K562 (cell line): Measurements from ENCODE around the gene CMIP. TPM values are rescaled to one million over a fixed set of nuclear protein-coding genes. Genes with fewer than 3 reads are reported as not detected.

ENCODE experiments used
- BRF1 ChIP-seq: IDR thresholded peaks from 3 replicates; pipeline ENCODE4 v1.6.1; 2011; ENCODE audit warnings: borderline replicate concordance, mild to moderate bottlenecking; ENCODE audit not compliant: insufficient read length; ENCODE audit errors: extremely low read depth
- CHCHD3 ChIP-seq: fragments of 250-450 bp; sonication (Bioruptor Pico); IDR thresholded peaks from 2 replicates; pipeline ENCODE4 v2.1.2; 2022; ENCODE audit warnings: mild to moderate bottlenecking
- CREB3 ChIP-seq: fragments of 450-650 bp; conservative IDR thresholded peaks from 2 replicates; pipeline ENCODE4 v1.6.1; 2016; ENCODE audit warnings: missing genetic modification characterization, low read depth, mild to moderate bottlenecking, missing compliant biosample characterization, moderate library complexity
- DACH1 ChIP-seq: fragments of 450-650 bp; IDR thresholded peaks from 2 replicates; pipeline ENCODE4 v1.6.1; 2018; ENCODE audit not compliant: partially characterized antibody
- HIVEP1 ChIP-seq: fragments of 250-450 bp; sonication (Bioruptor Pico); IDR thresholded peaks from 2 replicates; pipeline ENCODE4 v1.4.0; 2020; ENCODE audit warnings: mild to moderate bottlenecking
- HMG20A ChIP-seq: fragments of 450-650 bp; formaldehyde crosslinking; conservative IDR thresholded peaks from 2 replicates; pipeline ENCODE4 v1.4.0; 2020; ENCODE audit warnings: mild to moderate bottlenecking, mixed read lengths
- HNRNPL ChIP-seq: fragments of 200-400 bp; formaldehyde crosslinking; IDR thresholded peaks from 2 replicates; pipeline ENCODE4 v1.6.1; 2017; ENCODE audit warnings: low read depth, mild to moderate bottlenecking, low read length
- HNRNPLL ChIP-seq: fragments of 200-400 bp; formaldehyde crosslinking; IDR thresholded peaks from 2 replicates; pipeline ENCODE4 v1.6.1; 2017; ENCODE audit warnings: low read length, low read depth, mild to moderate bottlenecking; ENCODE audit not compliant: poor library complexity, severe bottlenecking
- KDM2B ChIP-seq: fragments of 250-450 bp; sonication (Bioruptor Pico); IDR thresholded peaks from 2 replicates; pipeline ENCODE4 v1.8.0; 2021; ENCODE audit warnings: mild to moderate bottlenecking, moderate library complexity
- KLF10 ChIP-seq: fragments of 250-450 bp; sonication (Bioruptor Pico); IDR thresholded peaks from 2 replicates; pipeline ENCODE4 v1.6.1; 2021; ENCODE audit warnings: matching md5 sums
- MAFG ChIP-seq: fragments of 450-650 bp; conservative IDR thresholded peaks from 2 replicates; pipeline ENCODE4 v1.6.1; 2016; ENCODE audit warnings: missing genetic modification characterization, missing compliant biosample characterization
- MTA1 ChIP-seq: fragments of 450-650 bp; IDR thresholded peaks from 2 replicates; pipeline ENCODE4 v1.6.1; 2017; ENCODE audit warnings: borderline replicate concordance
- RFX7 ChIP-seq: fragments of 250-450 bp; sonication (Bioruptor Pico); IDR thresholded peaks from 2 replicates; pipeline ENCODE4 v1.5.1; 2021; ENCODE audit warnings: mild to moderate bottlenecking
- TAF1 ChIP-seq: IDR thresholded peaks from 2 replicates; pipeline ENCODE4 v1.6.1; 2011; ENCODE audit warnings: mild to moderate bottlenecking, low read length, moderate library complexity; ENCODE audit not compliant: insufficient read depth, control insufficient read depth, severe bottlenecking; ENCODE audit errors: extremely low read depth
- TCF7L2 ChIP-seq: fragments of 150-350 bp; IDR thresholded peaks from 2 replicates; pipeline ENCODE4 v1.6.1; 2016; ENCODE audit warnings: low read depth, mild to moderate bottlenecking, low read length, moderate library complexity
- ZBTB17 ChIP-seq: fragments of 450-650 bp; formaldehyde crosslinking; IDR thresholded peaks from 2 replicates; pipeline ENCODE4 v1.4.0; 2020; ENCODE audit warnings: mild to moderate bottlenecking
- ZNF140 ChIP-seq: fragments of 250-450 bp; sonication (Bioruptor Pico); IDR thresholded peaks from 2 replicates; pipeline ENCODE4 v1.8.0; 2021; ENCODE audit warnings: moderate library complexity, mild to moderate bottlenecking, inconsistent platforms
- ZNF253 ChIP-seq: fragments of 250-450 bp; sonication (Bioruptor Pico); conservative IDR thresholded peaks from 2 replicates; pipeline ENCODE4 v1.6.1; 2021; ENCODE audit warnings: mild to moderate bottlenecking
- ZNF431 ChIP-seq: sonication (generic); formaldehyde crosslinking; IDR thresholded peaks from 2 replicates; pipeline ENCODE4 v1.8.0; 2022; ENCODE audit warnings: mild to moderate bottlenecking, missing genetic modification reagents
- ZNF668 ChIP-seq: fragments of 250-450 bp; sonication (Bioruptor Pico); IDR thresholded peaks from 2 replicates; pipeline ENCODE4 v1.8.0; 2022; ENCODE audit warnings: mild to moderate bottlenecking, inconsistent platforms
- ZNF778 ChIP-seq: fragments of 450-650 bp; formaldehyde crosslinking; IDR thresholded peaks from 2 replicates; pipeline ENCODE4 v1.4.0; 2020; ENCODE audit warnings: mild to moderate bottlenecking, moderate library complexity
- polyA plus RNA-seq, 8 experiments: library from polyadenylated mRNA; depleted of rRNA in 4 of 8; stranded (reverse) in 5 of 8; unstranded in 3 of 8; fragments of >200 nt; fragmentation: Nextera tagmentation in 2 of 8; fragmentation: Illumina TruSeq in 1 of 8; extraction: Ambion mirVana in 2 of 8; extraction: Trizol in 1 of 8; gene quantifications; 2 replicates each; pipeline versions ENCODE4 v1.2.1 to v1.2.3, GENCODE V29; 2011 to 2014; ENCODE audit warnings: inconsistent platforms in 1 of 8, missing spikeins in 1 of 8
- total RNA-seq, 7 experiments: library from RNA; depleted of rRNA in 6 of 7; stranded (reverse); fragments of >200 nt in 6 of 7; fragmentation: Illumina TruSeq in 2 of 7; extraction: Trizol in 2 of 7; gene quantifications; 2 replicates each; pipeline versions ENCODE4 v1.2.1 to v1.2.3, GENCODE V29; 2011 to 2021; ENCODE audit warnings: low replicate concordance in 1 of 7
- TF ChIP-seq, protein P1 (sequence below): fragments of 150-350 bp; IDR thresholded peaks from 2 replicates; pipeline ENCODE4 v1.6.1; 2014; ENCODE audit warnings: low read depth, mild to moderate bottlenecking, low read length, borderline replicate concordance
- TF ChIP-seq, protein P2 (sequence below): fragments of 250-450 bp; sonication (Bioruptor Pico); IDR thresholded peaks from 2 replicates; pipeline ENCODE4 v1.8.0; 2022; ENCODE audit warnings: moderate library complexity, mild to moderate bottlenecking, inconsistent platforms

CMIP gene
- total and polyA plus RNA-seq, 9 of the 15 experiments (the other 6 are each of a cell fraction or from before 2014, with no cell fraction given), result 0.94 to 82.5 (median 10.3) TPM

DNA sequence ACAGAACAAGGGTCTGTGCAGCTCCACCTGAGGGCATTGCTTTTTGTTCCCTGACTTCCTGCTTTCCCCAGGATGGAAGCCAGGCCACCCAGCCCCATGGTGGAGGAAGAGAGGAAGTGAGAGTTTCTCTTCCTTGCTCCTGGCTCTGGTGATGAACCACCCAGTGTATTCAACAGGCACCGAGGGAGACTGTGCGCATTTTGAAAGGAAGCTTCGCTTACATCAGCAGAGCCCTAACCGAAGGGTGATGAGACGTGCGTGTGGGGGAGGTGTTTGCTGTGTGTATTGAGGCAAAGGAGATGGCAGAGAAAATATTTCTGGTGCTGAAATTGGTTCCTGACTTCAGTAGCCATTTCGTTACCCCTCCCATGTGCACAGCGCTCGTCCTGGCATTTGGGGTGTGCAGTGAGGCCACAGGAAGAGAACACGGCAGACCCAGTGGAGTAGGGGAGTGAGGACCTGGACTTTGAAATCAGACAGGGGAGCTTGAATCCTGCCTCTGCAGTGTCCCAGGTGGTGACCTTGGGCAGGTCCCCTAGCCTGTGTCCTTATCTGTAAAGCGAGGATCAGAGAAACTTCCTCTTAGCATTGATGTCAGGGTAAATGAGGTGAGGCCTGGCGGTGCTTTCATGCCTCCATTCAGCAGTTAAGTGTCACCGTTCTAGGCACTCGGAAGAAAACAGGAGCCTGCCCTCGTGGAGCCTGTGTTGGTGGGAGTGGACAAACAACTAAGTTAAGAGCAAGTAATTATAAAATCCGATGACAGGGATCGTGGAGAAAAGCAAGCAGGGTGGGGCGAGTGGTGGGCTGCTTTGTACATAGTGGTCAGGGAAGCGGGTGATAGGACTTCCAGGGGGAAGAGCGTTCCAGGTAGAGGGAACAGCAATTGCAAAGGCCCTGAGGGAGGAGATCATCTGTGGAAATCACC, 7.4 kb downstream of the CMIP start (continued):
- TF ChIP-seq, protein P1, sequence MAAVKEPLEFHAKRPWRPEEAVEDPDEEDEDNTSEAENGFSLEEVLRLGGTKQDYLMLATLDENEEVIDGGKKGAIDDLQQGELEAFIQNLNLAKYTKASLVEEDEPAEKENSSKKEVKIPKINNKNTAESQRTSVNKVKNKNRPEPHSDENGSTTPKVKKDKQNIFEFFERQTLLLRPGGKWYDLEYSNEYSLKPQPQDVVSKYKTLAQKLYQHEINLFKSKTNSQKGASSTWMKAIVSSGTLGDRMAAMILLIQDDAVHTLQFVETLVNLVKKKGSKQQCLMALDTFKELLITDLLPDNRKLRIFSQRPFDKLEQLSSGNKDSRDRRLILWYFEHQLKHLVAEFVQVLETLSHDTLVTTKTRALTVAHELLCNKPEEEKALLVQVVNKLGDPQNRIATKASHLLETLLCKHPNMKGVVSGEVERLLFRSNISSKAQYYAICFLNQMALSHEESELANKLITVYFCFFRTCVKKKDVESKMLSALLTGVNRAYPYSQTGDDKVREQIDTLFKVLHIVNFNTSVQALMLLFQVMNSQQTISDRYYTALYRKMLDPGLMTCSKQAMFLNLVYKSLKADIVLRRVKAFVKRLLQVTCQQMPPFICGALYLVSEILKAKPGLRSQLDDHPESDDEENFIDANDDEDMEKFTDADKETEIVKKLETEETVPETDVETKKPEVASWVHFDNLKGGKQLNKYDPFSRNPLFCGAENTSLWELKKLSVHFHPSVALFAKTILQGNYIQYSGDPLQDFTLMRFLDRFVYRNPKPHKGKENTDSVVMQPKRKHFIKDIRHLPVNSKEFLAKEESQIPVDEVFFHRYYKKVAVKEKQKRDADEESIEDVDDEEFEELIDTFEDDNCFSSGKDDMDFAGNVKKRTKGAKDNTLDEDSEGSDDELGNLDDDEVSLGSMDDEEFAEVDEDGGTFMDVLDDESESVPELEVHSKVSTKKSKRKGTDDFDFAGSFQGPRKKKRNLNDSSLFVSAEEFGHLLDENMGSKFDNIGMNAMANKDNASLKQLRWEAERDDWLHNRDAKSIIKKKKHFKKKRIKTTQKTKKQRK, result no peak
- TF ChIP-seq CHCHD3 (CRISPR knock-in tag) (no peak), BRF1 (no peak), ZNF668 (CRISPR knock-in tag) (no peak), KDM2B (CRISPR knock-in tag) (no peak), CREB3 (tag) (peak; percentile 73; the same call in 1 of the 2 replicates), TAF1 (no peak), MTA1 (peak; percentile 64; the same call in 1 of the 2 replicates), KLF10 (CRISPR knock-in tag) (no peak), ZNF431 (CRISPR knock-in tag) (no peak), ZBTB17 (CRISPR knock-in tag) (no peak), TCF7L2 (peak; percentile 49; the same call in 1 of the 2 replicates), HNRNPLL (no peak), HNRNPL (no peak), ZNF253 (CRISPR knock-in tag) (no peak), DACH1 (peak; percentile 14), HIVEP1 (no peak), ZNF140 (no peak), MAFG (tag) (no peak), ZNF778 (CRISPR knock-in tag) (no peak), RFX7 (CRISPR knock-in tag) (no peak), HMG20A (CRISPR knock-in tag) (no peak)
- TF ChIP-seq, protein P2, sequence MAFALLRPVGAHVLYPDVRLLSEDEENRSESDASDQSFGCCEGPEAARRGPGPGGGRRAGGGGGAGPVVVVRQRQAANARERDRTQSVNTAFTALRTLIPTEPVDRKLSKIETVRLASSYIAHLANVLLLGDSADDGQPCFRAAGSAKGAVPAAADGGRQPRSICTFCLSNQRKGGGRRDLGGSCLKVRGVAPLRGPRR (CRISPR knock-in tag), result no peak
